Subcutaneous abdominal adipose tissue (tissue), 5 donors: ENCODE results near the gene FAM53B.

Experiments
- H3K27ac ChIP-seq: one replicate; pipeline ENCODE4 v1.7.0; 2013; ENCODE audit warnings: low read depth, mild to moderate bottlenecking, inconsistent platforms, low read length, moderate library complexity
- H3K27me3 ChIP-seq, 5 donors: one replicate each; pipeline ENCODE4 v1.7.0; 2013; ENCODE audit warnings: low read length in 5 of 5, inconsistent platforms in 1 of 5; ENCODE audit not compliant: control insufficient read depth in 5 of 5, insufficient read depth in 4 of 5
- H3K36me3 ChIP-seq, 5 donors: one replicate each; pipeline ENCODE4 v1.7.0; 2013; ENCODE audit warnings: low read length in 5 of 5; ENCODE audit not compliant: control insufficient read depth in 5 of 5, insufficient read depth in 5 of 5
- H3K4me1 ChIP-seq, 5 donors: one replicate each; pipeline ENCODE4 v1.7.0; 2013; ENCODE audit warnings: low read length in 5 of 5, mild to moderate bottlenecking in 3 of 5, moderate library complexity in 1 of 5; ENCODE audit not compliant: control insufficient read depth in 5 of 5, insufficient read depth in 5 of 5
- H3K4me3 ChIP-seq, 5 donors: one replicate each; pipeline ENCODE4 v1.7.0; 2013; ENCODE audit warnings: low read length in 5 of 5, low read depth in 1 of 5
- H3K9ac ChIP-seq, 5 donors: one replicate each; pipeline ENCODE4 v1.7.0; 2013; ENCODE audit warnings: low read length in 5 of 5, mild to moderate bottlenecking in 4 of 5, moderate library complexity in 3 of 5
- H3K9me3 ChIP-seq, 5 donors: one replicate each; pipeline ENCODE4 v1.7.0; 2013; ENCODE audit warnings: low read length in 5 of 5; ENCODE audit not compliant: control insufficient read depth in 5 of 5
- donor health status: healthy.
- donor health status: healthy.
- donor health status: healthy.
- donor health status: healthy.
- donor health status: healthy.

FAM53B gene

GRCh38 chr10:124672181-124672638 is 72.0 kb downstream of the FAM53B start:
- H3K36me3 ChIP-seq: peaks cover 0 to 23% (median 3%) of the 10 kb centered on the region in 5 donors
- no peaks in the 10 kb centered on the region for H3K9me3 ChIP-seq
- peaks cover 32 to 96% (median 89%) of the 10 kb centered on the region in 5 donors for H3K4me1 ChIP-seq
- peak overlapping the region in 1 of 5 donors; percentile 5 for H3K9ac ChIP-seq
- peak overlapping the region; percentile 75 for H3K27ac ChIP-seq
- H3K4me3 ChIP-seq: no peak overlapping the region
- no peaks in the 10 kb centered on the region for H3K27me3 ChIP-seq

DNA sequence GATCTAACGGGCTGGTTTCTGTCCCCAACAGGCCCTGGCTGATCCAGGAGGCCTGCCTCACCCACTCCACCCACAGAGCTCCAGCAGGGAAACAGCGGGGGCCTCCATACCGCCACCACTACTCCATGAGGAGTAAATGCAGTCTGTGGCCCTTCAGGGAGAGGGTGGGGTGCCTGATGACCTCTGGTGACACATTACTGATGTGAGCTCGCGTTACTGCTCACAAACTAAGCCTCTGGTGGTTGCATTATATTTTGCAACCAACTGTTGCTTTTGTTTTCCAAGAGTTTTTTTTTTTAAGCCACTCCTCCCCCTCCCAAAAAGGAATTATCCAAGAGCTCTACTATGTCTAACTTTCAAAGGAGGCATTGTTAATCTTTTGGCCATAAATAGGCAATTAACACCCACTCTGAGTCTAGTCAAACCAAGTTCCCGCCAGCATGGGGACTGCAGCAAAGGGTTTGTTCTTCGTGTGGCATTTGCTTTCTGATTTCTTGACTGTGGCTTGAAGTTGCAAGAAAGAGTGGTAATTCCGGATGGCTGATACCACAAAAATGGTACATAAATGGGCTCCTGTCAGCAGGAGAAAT is 72.6 kb downstream of the FAM53B start:
- Histone ChIP-seq H3K9ac (peak overlapping the region in 2 of 5 donors; percentile 26 to 63), H3K4me1 (peaks cover 29 to 92% (median 84%) of the 10 kb centered on the region in 5 donors), H3K36me3 (peaks cover 0 to 27% (median 3%) of the 10 kb centered on the region in 5 donors), H3K9me3 (no peaks in the 10 kb centered on the region), H3K4me3 (no peak overlapping the region), H3K27me3 (no peaks in the 10 kb centered on the region), H3K27ac (peak overlapping the region; percentile 75)

DNA sequence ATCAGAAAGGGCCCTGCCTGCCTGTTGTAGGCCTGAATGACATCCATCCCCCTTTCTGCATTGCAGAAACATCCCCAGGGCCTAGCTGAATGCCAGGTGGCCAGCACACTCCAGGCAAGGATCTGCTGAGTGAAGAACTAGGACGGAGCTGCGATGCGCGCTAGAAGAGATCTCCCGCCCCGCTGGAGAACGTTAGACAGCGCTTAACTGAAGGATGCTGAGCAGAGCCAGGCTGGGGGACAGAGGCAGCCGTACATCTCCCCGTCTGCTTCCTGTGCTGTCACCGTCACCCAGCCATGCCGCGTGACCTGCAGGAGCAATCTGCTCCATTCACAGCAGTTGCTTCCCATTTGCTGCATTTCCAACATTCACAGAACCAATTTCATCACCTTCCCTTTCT is 73.3 kb downstream of the FAM53B start:
- H3K27ac ChIP-seq: peak overlapping the region; percentile 66
- H3K4me3 ChIP-seq: no peak overlapping the region
- H3K4me1 ChIP-seq: peaks cover 30 to 90% (median 84%) of the 10 kb centered on the region in 5 donors
- H3K27me3 ChIP-seq: no peaks in the 10 kb centered on the region
- peaks cover 0 to 31% (median 3%) of the 10 kb centered on the region in 5 donors for H3K36me3 ChIP-seq
- H3K9me3 ChIP-seq: no peaks in the 10 kb centered on the region
- peak overlapping the region in 3 of 5 donors; percentile 9 to 63 (median 26) for H3K9ac ChIP-seq

GRCh38 chr10:124669824-124670654 is 74.1 kb downstream of the FAM53B start:
- Histone ChIP-seq H3K27me3 (no peaks in the 10 kb centered on the region), H3K9me3 (no peaks in the 10 kb centered on the region), H3K27ac (no peak overlapping the region), H3K9ac (no peak overlapping the region), H3K36me3 (peaks cover 0 to 35% (median 3%) of the 10 kb centered on the region in 5 donors), H3K4me1 (peaks cover 30 to 83% (median 79%) of the 10 kb centered on the region in 5 donors), H3K4me3 (no peak overlapping the region)

DNA sequence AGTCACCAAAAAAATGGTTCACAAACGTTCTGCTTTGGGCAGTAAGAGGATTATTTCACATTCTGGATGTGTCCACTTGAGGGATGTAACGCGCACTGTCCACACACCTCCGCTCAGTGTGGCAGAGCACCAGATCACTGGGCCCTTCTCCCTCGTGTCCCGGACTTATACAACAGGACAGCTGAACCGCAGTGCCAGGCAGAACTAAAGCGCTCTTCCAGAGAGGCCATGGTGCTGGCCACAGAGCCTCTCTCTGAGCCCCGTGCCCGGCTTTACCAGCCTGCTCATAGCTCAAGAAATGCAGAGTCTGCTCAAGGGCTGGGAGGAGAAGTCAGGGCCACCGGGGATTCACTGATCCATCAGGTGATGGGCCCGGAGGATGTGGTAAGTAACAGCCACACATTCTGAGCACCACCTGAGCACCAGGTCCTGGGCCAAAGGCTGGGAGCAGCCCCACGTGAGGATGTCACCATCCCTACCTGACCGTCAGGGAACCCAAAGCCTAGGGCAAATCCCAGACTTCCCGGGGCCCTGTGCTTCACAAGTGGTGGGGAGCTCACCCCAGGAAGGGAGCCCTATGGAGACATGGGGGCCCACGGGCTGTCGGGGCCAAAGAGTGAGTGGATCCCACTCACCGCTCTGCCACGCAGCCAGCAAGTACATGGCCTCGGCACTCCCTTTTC is 74.9 kb downstream of the FAM53B start:
- Histone ChIP-seq H3K9ac (peak overlapping the region in 2 of 5 donors; percentile 12 to 26), H3K27me3 (no peaks in the 10 kb centered on the region), H3K36me3 (peaks cover 0 to 40% (median 3%) of the 10 kb centered on the region in 5 donors)

GRCh38 chr10:124668517-124669051 is 75.6 kb downstream of the FAM53B start:
- peak overlapping the region in 1 of 5 donors; percentile 12 for H3K9ac ChIP-seq
- no peak overlapping the region for H3K4me3 ChIP-seq
- no peaks in the 10 kb centered on the region for H3K9me3 ChIP-seq
- peaks cover 0 to 46% (median 3%) of the 10 kb centered on the region in 5 donors for H3K36me3 ChIP-seq
- no peaks in the 10 kb centered on the region for H3K27me3 ChIP-seq
- H3K27ac ChIP-seq: peak overlapping the region; percentile 45
- peaks cover 27 to 70% (median 69%) of the 10 kb centered on the region in 5 donors for H3K4me1 ChIP-seq

More for the DNA sequence above, 74.9 kb downstream of the FAM53B start:
- Histone ChIP-seq H3K4me3 (no peak overlapping the region), H3K4me1 (peaks cover 30 to 76% (median 73%) of the 10 kb centered on the region in 5 donors), H3K9me3 (no peaks in the 10 kb centered on the region), H3K27ac (peak overlapping the region; percentile 45)

- peak overlapping the region in 1 of 5 donors; percentile 9 for H3K9ac ChIP-seq
- H3K27ac ChIP-seq: peak overlapping the region; percentile 45
- no peaks in the 10 kb centered on the region for H3K9me3 ChIP-seq
- no peaks in the 10 kb centered on the region for H3K27me3 ChIP-seq
- H3K4me3 ChIP-seq: no peak overlapping the region
- H3K36me3 ChIP-seq: peaks cover 0 to 55% (median 9%) of the 10 kb centered on the region in 5 donors
- H3K4me1 ChIP-seq: peaks cover 20 to 67% (median 60%) of the 10 kb centered on the region in 5 donors
Measured at GRCh38 chr10:124667425-124668345, 76.5 kb downstream of the FAM53B start.

DNA sequence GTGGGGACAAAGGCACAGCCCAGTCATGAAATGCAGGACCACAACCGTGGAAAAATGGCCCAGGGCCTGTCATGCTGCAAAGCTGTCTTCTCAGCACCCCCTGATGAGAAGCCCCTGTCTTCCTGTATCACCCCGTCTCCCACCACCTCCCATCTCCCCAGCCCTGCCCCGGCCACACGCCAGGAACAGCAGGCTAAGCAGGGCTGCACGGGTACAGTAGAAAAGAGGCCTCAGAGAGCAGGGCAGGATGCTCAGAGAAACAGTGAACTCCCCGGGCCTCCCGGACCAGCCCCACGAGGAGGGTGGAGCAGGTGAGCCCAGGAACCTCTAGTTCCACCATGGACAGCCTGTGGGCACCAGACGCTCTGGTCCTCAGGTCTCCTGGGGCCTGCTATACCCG is 77.7 kb downstream of the FAM53B start:
- Histone ChIP-seq H3K27me3 (no peaks in the 10 kb centered on the region), H3K9me3 (no peaks in the 10 kb centered on the region), H3K36me3 (peaks cover 0 to 56% (median 9%) of the 10 kb centered on the region in 5 donors), H3K4me3 (no peak overlapping the region), H3K9ac (peak overlapping the region in 1 of 5 donors; percentile 18), H3K27ac (no peak overlapping the region), H3K4me1 (peaks cover 10 to 55% (median 48%) of the 10 kb centered on the region in 5 donors)

GRCh38 chr10:124665980-124666379 is 78.2 kb downstream of the FAM53B start:
- Histone ChIP-seq H3K27ac (no peak overlapping the region), H3K9me3 (no peaks in the 10 kb centered on the region), H3K9ac (peak overlapping the region in 1 of 5 donors; percentile 18), H3K4me3 (no peak overlapping the region), H3K27me3 (no peaks in the 10 kb centered on the region), H3K36me3 (peaks cover 0 to 56% (median 11%) of the 10 kb centered on the region in 5 donors), H3K4me1 (peaks cover 10 to 50% (median 43%) of the 10 kb centered on the region in 5 donors)
